ENCODE data around the gene ZXDB. TPM values are rescaled to one million over a fixed set of nuclear protein-coding genes. Genes with fewer than 3 reads are reported as not detected.
"Not testable (repeated sequence)": the region's sequence is repeated elsewhere in the genome, so short reads cannot be mapped to it uniquely, and the experiment has no call there.

Gene ZXDB
- total RNA-seq, result 11.1 and 17.9 TPM in 2 replicates

GRCh38 chrX:57591284-57592159 is at the start of gene ZXDB:
Gene ZXDB (plus strand): TSS chrX:57592011. CDS start chrX:57592049, 38 bp downstream.
- DNase-seq (ENCODE audit: low read depth), result peak; percentile 76
- H3K27me3 ChIP-seq (ENCODE audit: control insufficient read depth, insufficient read depth, low read length); H3K36me3 ChIP-seq (ENCODE audit: control insufficient read depth, insufficient read depth, low read length); FAIRE-seq: not testable (repeated sequence)
- peak within 1 kb of the TSS; percentile 49 for H3K4me3 ChIP-seq (ENCODE audit: low read depth, low read length)

- FAIRE-seq (no peak), DNase-seq (ENCODE audit: low read depth) (no peak)
- no peak for TF ChIP-seq CTCF (IDR thresholded peaks at IDR 0.05; ENCODE audit: insufficient read depth, low read length, severe bottlenecking)
These were observed 26.6 kb upstream of the ZXDB start for GRCh38 chrX:57565198-57565597.

GRCh38 chrX:57573754-57574153 is 18.1 kb upstream of the ZXDB start:
- Histone ChIP-seq H3K27me3 (ENCODE audit: control insufficient read depth, insufficient read depth, low read length) (no peaks in the 10 kb centered on the region), H3K36me3 (ENCODE audit: control insufficient read depth, insufficient read depth, low read length) (no peaks in the 10 kb centered on the region), H3K4me3 (ENCODE audit: low read depth, low read length) (no peak overlapping the region)
- TF ChIP-seq CTCF (IDR thresholded peaks at IDR 0.05; ENCODE audit: insufficient read depth, low read length, severe bottlenecking), result peak; percentile 39
- DNase-seq (ENCODE audit: low read depth), result no peak
- FAIRE-seq, result peak; percentile 90

More at GRCh38 chrX:57565198-57565597, 26.6 kb upstream of the ZXDB start:
- Histone ChIP-seq H3K36me3 (ENCODE audit: control insufficient read depth, insufficient read depth, low read length) (no peaks in the 10 kb centered on the region), H3K4me3 (ENCODE audit: low read depth, low read length) (no peak overlapping the region), H3K27me3 (ENCODE audit: control insufficient read depth, insufficient read depth, low read length) (no peaks in the 10 kb centered on the region)

GRCh38 chrX:57582948-57583347 is 8.9 kb upstream of the ZXDB start:
- H3K4me3 ChIP-seq (ENCODE audit: low read depth, low read length); H3K27me3 ChIP-seq (ENCODE audit: control insufficient read depth, insufficient read depth, low read length); H3K36me3 ChIP-seq (ENCODE audit: control insufficient read depth, insufficient read depth, low read length); DNase-seq (ENCODE audit: low read depth): not testable (repeated sequence)
- FAIRE-seq, result peak; percentile 18
- TF ChIP-seq CTCF (IDR thresholded peaks at IDR 0.05; ENCODE audit: insufficient read depth, low read length, severe bottlenecking), result peak; percentile 46

GRCh38 chrX:57583477-57583876 is 8.3 kb upstream of the ZXDB start:
- FAIRE-seq (no peak), DNase-seq (ENCODE audit: low read depth) (peak; percentile 29)
- Histone ChIP-seq H3K27me3 (ENCODE audit: control insufficient read depth, insufficient read depth, low read length) (no peaks in the 10 kb centered on the region), H3K36me3 (ENCODE audit: control insufficient read depth, insufficient read depth, low read length) (no peaks in the 10 kb centered on the region), H3K4me3 (ENCODE audit: low read depth, low read length) (no peak overlapping the region)
- no peak for TF ChIP-seq CTCF (IDR thresholded peaks at IDR 0.05; ENCODE audit: insufficient read depth, low read length, severe bottlenecking)

GRCh38 chrX:57586360-57586759 is 5.5 kb upstream of the ZXDB start:
- H3K27me3 ChIP-seq (ENCODE audit: control insufficient read depth, insufficient read depth, low read length), result no peaks in the 10 kb centered on the region
- no peaks in the 10 kb centered on the region for H3K36me3 ChIP-seq (ENCODE audit: control insufficient read depth, insufficient read depth, low read length)
- no peak for TF ChIP-seq CTCF (IDR thresholded peaks at IDR 0.05; ENCODE audit: insufficient read depth, low read length, severe bottlenecking)
- no peak for DNase-seq (ENCODE audit: low read depth)
- no peak overlapping the region for H3K4me3 ChIP-seq (ENCODE audit: low read depth, low read length)
- peak; percentile 89 for FAIRE-seq

Measured in bronchial epithelial cell (primary cell).